22Rv1 (cell line): Measurements from ENCODE around the gene ALDH1A2.

Experiments
- H3K27ac ChIP-seq: fragments of 450-650 bp; 2 replicates; pipeline ENCODE4 v1.5.1; 2017
- ZFX ChIP-seq: fragments of 450-650 bp; IDR thresholded peaks from 2 replicates; pipeline ENCODE4 v1.6.1; 2017; ENCODE audit warnings: antibody characterized with exemption, borderline replicate concordance
- TF ChIP-seq, protein P1 (sequence below): fragments of 450-650 bp; IDR thresholded peaks from 2 replicates; pipeline ENCODE4 v1.5.1; 2017; ENCODE audit warnings: mild to moderate bottlenecking

The ALDH1A2 gene

DNA sequence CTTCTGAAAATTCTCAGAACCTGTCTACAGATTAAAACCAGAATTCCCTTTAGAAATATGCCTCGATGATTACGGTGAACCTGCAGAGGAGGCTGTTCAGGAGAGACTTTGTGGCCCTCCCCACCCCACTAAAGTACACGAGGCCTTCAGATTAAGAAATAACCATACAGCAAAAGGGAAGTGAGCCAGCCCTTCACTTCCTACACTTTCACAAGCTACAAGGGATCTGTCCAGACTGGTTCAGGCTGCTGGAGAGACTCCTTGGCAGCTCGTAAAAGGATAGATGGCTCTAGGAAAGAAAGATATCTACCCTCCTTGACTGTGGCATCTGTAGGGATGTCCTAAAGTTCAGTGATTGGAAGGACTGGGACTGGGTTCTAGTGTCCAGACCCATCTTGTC lies 102.6 kb downstream of the ALDH1A2 start:
- no peak overlapping the region for H3K27ac ChIP-seq

DNA sequence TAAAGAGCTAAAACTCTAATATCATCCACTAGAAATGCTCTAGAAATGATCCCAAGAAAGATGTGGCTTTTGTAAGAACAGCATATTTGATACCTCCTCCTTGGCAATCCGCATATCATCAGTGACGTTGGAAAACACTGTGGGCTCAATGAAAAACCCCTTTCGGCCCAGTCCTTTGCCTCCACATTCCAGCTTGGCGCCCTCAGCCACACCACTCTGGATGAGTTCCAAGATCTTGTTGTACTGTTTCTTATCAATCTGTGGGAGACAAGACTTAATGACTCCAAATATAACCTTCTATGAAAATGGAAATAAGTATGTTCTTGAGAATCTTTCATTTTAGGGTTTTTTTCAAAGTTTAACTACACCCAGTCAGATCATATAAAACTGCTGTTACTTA lies 103.6 kb downstream of the ALDH1A2 start:
- H3K27ac ChIP-seq: no peak overlapping the region
- no peak for TF ChIP-seq ZFX
- TF ChIP-seq, protein P1, sequence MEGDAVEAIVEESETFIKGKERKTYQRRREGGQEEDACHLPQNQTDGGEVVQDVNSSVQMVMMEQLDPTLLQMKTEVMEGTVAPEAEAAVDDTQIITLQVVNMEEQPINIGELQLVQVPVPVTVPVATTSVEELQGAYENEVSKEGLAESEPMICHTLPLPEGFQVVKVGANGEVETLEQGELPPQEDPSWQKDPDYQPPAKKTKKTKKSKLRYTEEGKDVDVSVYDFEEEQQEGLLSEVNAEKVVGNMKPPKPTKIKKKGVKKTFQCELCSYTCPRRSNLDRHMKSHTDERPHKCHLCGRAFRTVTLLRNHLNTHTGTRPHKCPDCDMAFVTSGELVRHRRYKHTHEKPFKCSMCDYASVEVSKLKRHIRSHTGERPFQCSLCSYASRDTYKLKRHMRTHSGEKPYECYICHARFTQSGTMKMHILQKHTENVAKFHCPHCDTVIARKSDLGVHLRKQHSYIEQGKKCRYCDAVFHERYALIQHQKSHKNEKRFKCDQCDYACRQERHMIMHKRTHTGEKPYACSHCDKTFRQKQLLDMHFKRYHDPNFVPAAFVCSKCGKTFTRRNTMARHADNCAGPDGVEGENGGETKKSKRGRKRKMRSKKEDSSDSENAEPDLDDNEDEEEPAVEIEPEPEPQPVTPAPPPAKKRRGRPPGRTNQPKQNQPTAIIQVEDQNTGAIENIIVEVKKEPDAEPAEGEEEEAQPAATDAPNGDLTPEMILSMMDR: no peak

More for the DNA sequence above, 102.6 kb downstream of the ALDH1A2 start:
- no peak for TF ChIP-seq ZFX
- TF ChIP-seq, protein P1: no peak

DNA sequence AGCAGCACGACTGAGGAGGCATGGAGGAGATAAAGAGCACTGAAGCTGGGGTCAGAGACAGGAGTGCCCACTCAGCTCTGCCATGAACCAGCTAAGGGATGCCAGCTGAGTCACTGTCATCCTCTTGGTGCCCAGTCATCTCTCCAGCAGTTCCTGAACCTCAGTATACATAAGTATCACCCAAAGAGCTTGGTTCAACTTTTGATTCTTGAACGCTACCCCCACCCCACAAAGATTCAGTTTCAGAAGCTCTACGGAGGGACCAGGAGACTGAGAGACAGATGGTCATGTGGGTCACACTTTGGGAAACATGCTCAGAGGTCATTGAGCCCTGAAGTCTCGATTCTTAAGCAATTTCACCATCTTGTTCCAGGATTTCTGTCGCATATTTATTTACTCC lies 108.4 kb downstream of the ALDH1A2 start:
- H3K27ac ChIP-seq: no peak overlapping the region
- TF ChIP-seq ZFX: no peak
- TF ChIP-seq, protein P1: no peak

DNA sequence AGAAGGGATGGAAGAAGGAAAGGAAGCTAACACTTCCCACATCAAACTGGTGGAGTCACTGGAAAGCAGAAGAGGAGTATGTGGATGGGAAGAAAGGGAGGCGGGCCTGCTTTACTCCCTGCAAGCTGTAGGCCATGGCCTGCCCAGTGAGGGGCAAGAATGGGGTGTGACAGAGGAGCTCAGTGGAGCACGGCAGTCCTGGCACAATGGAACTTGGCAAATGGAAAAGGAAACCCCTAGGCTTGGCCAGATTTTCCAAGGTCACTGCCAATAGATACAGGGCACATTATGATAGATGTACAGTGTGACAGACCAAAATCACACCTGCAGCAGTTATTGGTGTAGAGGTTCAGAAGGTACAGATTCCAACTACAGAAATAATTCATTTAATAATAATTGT lies 111.6 kb downstream of the ALDH1A2 start:
- TF ChIP-seq, protein P1: no peak
- no peak for TF ChIP-seq ZFX
- no peak overlapping the region for H3K27ac ChIP-seq

DNA sequence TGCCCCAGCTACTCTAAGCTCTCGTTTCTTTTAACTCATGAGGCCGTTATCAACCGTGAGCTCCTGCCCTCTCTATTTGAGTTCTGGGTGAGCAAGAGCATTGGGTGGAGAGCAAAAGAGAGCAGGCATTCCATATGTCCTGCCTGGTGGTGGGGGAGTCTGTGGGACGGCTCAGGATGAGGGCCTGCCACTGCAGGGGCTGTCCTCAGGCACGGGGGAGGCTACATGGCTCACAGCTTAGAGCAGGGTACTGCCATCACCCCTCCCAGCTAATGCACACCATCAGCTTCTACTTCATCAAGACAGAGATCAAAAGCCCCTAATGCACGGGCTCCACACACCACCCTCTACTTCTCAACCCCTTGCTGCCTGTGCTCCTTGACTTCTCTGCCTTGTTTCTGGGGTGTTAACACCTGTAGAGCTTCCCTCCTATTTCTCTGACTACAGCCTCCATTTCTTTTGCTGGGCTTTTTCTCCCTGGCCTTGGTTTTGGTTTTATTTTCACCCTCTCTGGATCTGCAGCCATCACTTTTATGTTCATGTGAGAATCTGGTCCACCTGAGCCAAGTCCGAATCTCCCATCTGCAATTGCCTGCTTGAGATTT lies 114.1 kb downstream of the ALDH1A2 start:
- TF ChIP-seq, protein P1: no peak
- no peak for TF ChIP-seq ZFX
- no peak overlapping the region for H3K27ac ChIP-seq

DNA sequence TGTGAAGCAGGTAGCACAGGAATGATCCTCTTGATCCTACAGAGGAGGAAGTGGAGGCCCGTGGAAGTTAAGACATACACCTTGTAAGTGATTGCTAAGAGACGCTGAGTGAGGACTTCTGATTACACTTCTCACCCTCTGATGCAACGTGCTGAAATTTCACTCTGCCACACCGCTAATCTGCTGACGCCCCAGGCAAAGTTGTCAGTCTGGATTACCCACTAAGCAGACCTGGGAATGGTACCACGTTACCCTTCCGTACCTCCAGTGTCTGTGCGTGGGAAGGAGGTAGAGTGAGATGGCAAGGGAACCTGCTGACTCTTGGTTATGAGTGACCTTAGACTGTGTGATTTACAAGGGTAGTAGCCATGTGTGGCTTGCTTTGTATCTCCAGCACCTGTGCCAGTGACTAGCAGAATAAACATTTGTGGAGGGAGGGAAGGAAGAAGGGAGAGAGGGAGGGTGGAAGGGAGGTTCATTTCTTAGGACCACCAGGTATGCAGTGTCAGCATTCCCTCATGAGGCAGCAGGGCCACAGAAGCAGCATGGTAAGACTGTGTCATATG lies 115.0 kb downstream of the ALDH1A2 start:
- TF ChIP-seq, protein P1: no peak
- TF ChIP-seq ZFX: no peak

DNA sequence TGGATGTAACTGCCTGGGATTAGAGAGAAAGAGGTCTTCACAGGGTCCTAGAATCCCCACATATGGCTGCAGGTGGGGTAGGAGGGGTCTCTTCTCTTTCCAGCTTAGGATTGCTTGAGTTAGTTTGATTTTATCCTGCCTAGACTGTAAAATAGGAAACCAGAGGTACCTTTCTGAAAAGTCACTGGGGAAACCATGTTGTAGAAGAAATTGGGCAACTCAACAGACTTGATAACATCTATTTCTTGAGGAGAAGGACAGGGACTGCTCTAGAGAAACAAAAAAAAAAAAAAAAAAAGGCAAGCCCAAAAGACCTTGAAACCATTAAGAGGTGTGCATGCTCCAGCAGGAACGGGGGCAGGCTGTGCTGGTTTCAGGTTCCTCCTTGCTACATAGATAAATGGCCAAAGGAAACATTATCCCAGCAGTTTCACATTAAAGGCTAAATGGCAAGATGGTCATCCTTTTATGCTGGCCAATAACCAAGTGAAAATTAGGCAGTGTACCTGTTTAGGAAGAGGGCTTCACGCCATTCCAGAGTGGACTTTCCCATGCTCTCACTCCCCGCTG lies 116.1 kb downstream of the ALDH1A2 start:
- TF ChIP-seq, protein P1: no peak
- TF ChIP-seq ZFX: no peak
- no peak overlapping the region for H3K27ac ChIP-seq

More for the DNA sequence above, 115.0 kb downstream of the ALDH1A2 start:
- no peak overlapping the region for H3K27ac ChIP-seq
